Measurements from ENCODE around the gene VWF. TPM values are rescaled to one million over a fixed set of nuclear protein-coding genes. Genes with fewer than 3 reads are reported as not detected.

VWF gene
- total RNA-seq, 3 donors from 2014 or later, result 34.3 to 82.5 (median 72.9) TPM

DNA sequence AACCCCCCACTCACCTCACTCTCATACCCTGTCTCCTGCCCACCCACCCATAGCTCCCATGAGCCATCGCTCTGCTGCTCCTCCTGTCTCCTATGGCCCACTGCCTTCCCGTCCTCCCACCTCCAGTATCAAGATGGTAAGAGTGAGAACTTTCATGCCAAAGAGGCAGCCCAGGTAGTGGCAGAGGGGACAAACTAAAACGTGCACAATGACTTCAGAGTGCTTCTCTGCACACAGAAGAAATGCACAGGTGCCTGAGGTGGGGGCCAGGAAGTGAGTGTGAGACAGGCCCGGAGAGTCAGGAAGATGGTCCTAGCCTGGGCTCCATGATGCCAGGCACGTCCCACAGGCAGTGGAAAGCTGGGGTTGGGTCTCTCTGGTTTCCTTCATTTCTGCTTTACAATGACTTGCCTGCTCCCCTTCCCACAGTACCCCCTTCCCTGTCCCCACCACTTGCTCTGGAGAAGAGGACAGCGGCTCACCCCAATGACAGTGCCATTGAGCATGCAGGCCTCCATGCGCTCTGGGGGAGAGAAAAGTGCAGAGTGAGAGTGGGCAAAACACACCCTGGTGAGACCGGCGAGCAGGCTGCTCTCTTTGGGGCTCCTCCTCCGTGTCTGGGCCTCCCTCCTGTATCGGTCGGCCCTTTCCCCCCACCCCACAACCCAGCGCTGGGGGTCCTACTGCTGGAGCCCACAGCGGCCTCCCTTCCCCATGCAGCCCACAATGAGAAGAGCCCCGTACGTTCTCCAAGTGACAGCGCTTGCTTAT lies 156.6 kb downstream of the VWF start:
- H3K9me3 ChIP-seq, result no peaks in the 10 kb centered on the region
- DNase-seq (no peak), ATAC-seq (no peak)
- H3K4me3 ChIP-seq, result no peak overlapping the region
- no peak for TF ChIP-seq CTCF (IDR thresholded peaks at IDR 0.05)
- no peaks in the 10 kb centered on the region for H3K4me1 ChIP-seq (ENCODE audit: low read depth)
- H3K36me3 ChIP-seq (ENCODE audit: low read depth), result no peaks in the 10 kb centered on the region
- intact Hi-C loops (cut with DNase I, micrococcal nuclease), result no loop called here

GRCh38 chr12:5966486-5967095 lies 157.9 kb downstream of the VWF start:
- no peak for DNase-seq

GRCh38 chr12:5965950-5966383 lies 158.5 kb downstream of the VWF start:
- H3K36me3 ChIP-seq (ENCODE audit: low read depth), result no peaks in the 10 kb centered on the region
- DNase-seq, result peak in 2 of 3 donors; percentile 52 to 59
- peak; percentile 72 for TF ChIP-seq CTCF (IDR thresholded peaks at IDR 0.05)
- intact Hi-C loops (cut with DNase I, micrococcal nuclease), result no loop called here
- ATAC-seq, result peak; percentile 82
- no peak overlapping the region for H3K4me3 ChIP-seq
- no peaks in the 10 kb centered on the region for H3K4me1 ChIP-seq (ENCODE audit: low read depth)
- no peaks in the 10 kb centered on the region for H3K9me3 ChIP-seq

More at GRCh38 chr12:5966486-5967095, 157.9 kb downstream of the VWF start:
- Histone ChIP-seq H3K36me3 (ENCODE audit: low read depth) (no peaks in the 10 kb centered on the region), H3K9me3 (no peaks in the 10 kb centered on the region), H3K4me1 (ENCODE audit: low read depth) (no peaks in the 10 kb centered on the region), H3K4me3 (no peak overlapping the region)
- no peak for ATAC-seq
- intact Hi-C loops (cut with DNase I, micrococcal nuclease), result no loop called here
- no peak for TF ChIP-seq CTCF (IDR thresholded peaks at IDR 0.05)

DNA sequence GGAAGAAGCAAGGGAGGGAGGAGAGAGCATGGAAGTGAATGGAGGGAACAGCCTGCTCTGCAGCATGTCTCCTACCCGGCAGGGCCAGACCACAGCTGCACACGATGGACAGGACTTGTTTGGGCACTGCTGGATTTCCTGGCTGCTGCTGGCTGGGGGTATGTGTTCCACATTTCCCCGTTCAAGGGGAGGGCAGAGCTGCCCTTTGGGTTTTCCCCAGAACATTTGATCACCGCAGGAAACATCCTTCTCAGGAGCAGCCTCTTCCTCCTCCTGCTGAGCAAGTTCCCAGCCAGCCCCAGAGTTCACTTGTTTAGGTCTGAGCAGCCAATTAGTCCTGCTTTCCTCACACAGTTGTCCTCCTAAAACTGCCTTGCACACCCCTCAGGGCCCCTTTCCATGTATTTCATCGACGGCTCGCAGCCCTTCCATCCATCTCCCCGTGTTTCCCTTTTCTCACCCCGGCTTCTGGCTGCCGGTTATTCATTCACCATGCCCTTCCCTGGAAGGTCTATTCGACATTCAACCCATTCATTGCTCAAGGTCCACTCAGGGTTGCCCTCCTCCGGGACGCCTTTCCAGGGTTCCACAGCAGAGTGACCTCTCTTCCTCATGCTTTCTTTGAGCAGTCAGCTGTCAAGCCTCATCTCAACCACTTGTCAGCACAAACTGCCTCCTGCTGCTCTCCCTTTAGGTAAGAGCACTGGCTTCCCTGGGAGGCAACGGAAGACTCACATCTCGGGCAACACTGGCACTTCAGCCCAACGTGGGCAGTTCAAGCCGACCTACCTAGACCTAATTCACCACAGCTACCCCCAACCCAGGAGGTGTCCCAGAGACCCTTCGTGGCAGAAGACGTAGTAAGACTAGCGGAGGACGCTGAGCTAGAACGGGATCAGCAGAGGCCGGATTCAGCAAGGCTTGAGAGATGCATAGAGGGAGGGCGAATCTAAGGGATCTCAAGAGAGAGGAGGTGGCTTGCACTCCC lies 159.3 kb downstream of the VWF start:
- H3K9me3 ChIP-seq, result no peaks in the 10 kb centered on the region
- H3K36me3 ChIP-seq (ENCODE audit: low read depth), result no peaks in the 10 kb centered on the region
- H3K4me1 ChIP-seq (ENCODE audit: low read depth), result no peaks in the 10 kb centered on the region
- ATAC-seq (no peak), DNase-seq (no peak)
- intact Hi-C loops (cut with DNase I, micrococcal nuclease), result no loop called here
- no peak for TF ChIP-seq CTCF (IDR thresholded peaks at IDR 0.05)
- H3K4me3 ChIP-seq, result no peak overlapping the region

DNA sequence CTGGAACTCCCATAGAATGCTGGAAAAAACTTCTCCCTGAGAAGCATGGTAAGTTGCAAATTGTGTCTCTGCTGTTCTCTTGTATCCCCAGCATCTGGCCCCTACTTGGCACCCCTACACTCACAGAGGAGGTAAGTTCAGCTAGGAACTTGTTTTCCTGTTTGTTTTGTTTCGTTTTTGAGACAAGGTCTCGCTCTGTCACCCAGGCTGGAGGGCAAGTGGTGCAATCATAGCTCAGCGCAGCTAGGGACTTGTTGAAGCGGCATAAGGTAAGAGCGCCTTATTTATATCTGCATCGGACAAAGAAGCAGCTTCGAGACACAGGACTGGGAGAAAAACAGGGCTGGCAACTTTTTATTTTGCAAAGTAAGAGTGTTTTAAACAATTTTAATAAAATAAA lies 161.0 kb downstream of the VWF start:
- Histone ChIP-seq H3K4me3 (no peak overlapping the region), H3K9me3 (no peaks in the 10 kb centered on the region), H3K4me1 (ENCODE audit: low read depth) (no peaks in the 10 kb centered on the region), H3K36me3 (ENCODE audit: low read depth) (no peaks in the 10 kb centered on the region)
- intact Hi-C loops (cut with DNase I, micrococcal nuclease), result no loop called here
- no peak for TF ChIP-seq CTCF (IDR thresholded peaks at IDR 0.05)
- DNase-seq (no peak), ATAC-seq (no peak)
